ENCODE data around the gene C5orf46. TPM values are rescaled to one million over a fixed set of nuclear protein-coding genes. Genes with fewer than 3 reads are reported as not detected.
"Not testable (repeated sequence)": the region's sequence is repeated elsewhere in the genome, so short reads cannot be mapped to it uniquely, and the experiment has no call there.

The C5orf46 gene
- total RNA-seq, 2 experiments from 2014 or later = not detected

GRCh38 chr5:147871980-147872549, 34.3 kb downstream of the C5orf46 start:
- H3K27ac Mint-ChIP-seq; H3K4me3 Mint-ChIP-seq; H3K27me3 Mint-ChIP-seq; intact Hi-C loops (cut with DNase I, micrococcal nuclease); DNase-seq; CTCF ChIA-PET; ATAC-seq; H3K36me3 Mint-ChIP-seq (ENCODE audit: low read depth); H3K4me1 Mint-ChIP-seq; POLR2A ChIA-PET; H3K9me3 Mint-ChIP-seq (ENCODE audit: low read depth): not testable (repeated sequence)

DNA sequence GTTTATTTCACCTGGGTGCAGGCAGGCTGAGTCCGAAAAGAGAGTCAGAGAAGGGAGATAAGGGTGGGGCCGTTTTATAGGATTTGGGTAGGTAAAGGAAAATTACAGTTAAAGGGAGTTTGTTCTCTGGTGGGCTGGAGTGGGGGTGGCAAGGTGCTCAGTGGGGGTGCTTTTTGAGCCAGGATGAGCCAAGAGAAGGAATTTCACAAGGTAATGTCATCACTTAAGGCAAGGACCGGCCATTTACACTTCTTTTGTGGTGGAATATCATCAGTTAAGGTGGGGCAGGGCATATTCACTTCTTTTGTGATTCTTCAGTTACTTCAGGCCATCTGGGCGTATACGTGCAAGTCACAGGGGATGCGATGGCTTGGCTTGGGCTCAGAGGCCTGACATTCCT, 36.4 kb downstream of the C5orf46 start:
- H3K4me3 Mint-ChIP-seq; ATAC-seq; H3K27me3 Mint-ChIP-seq; H3K4me1 Mint-ChIP-seq; DNase-seq; H3K36me3 Mint-ChIP-seq (ENCODE audit: low read depth); H3K9me3 Mint-ChIP-seq (ENCODE audit: low read depth); H3K27ac Mint-ChIP-seq; CTCF ChIA-PET; intact Hi-C loops (cut with DNase I, micrococcal nuclease); POLR2A ChIA-PET: not testable (repeated sequence)

DNA sequence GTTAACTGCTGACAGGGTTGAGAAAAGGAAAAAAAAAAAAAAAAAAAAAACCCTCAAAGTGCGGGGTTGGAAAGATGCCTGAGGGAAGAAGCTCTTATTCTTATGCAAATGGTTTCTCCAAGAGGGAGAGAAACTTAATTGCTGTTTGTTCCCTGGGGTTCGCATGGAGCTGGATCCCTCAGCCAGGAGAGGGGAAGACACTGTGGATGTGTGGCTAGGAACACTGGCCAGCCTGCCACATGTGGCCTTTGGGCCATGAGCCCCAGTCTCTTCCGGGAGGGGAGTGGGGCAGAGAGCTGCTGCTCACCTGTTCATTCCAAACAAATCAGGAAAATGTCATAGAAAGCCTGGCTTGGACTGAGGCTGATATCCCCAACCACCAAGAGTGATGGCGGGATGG, 37.2 kb downstream of the C5orf46 start:
- H3K4me3 Mint-ChIP-seq = no peak overlapping the region
- CTCF ChIA-PET = no interaction called here
- H3K9me3 Mint-ChIP-seq (ENCODE audit: low read depth) = no peaks in the 10 kb centered on the region
- H3K36me3 Mint-ChIP-seq (ENCODE audit: low read depth) = no peaks in the 10 kb centered on the region
- no peak overlapping the region for H3K27ac Mint-ChIP-seq
- H3K27me3 Mint-ChIP-seq = no peaks in the 10 kb centered on the region
- no peak for ATAC-seq
- no peak for DNase-seq
- POLR2A ChIA-PET = interaction anchor here (0.6 kb wide), 1 partner anchor 14 kb away, joined by 4 read pairs; no protein-coding TSS in a partner anchor
- intact Hi-C loops (cut with DNase I, micrococcal nuclease) = no loop called here
- no peaks in the 10 kb centered on the region for H3K4me1 Mint-ChIP-seq

GRCh38 chr5:147863454-147864158, 42.7 kb downstream of the C5orf46 start:
- Mint-ChIP-seq H3K4me3 (no peak overlapping the region), H3K27ac (no peak overlapping the region), H3K4me1 (no peaks in the 10 kb centered on the region), H3K9me3 (ENCODE audit: low read depth) (no peaks in the 10 kb centered on the region), H3K36me3 (ENCODE audit: low read depth) (no peaks in the 10 kb centered on the region), H3K27me3 (no peaks in the 10 kb centered on the region)
- ATAC-seq = no peak
- ChIA-PET CTCF (no interaction called here), POLR2A (no interaction called here)
- no peak for DNase-seq
- intact Hi-C loops (cut with DNase I, micrococcal nuclease) = no loop called here

DNA sequence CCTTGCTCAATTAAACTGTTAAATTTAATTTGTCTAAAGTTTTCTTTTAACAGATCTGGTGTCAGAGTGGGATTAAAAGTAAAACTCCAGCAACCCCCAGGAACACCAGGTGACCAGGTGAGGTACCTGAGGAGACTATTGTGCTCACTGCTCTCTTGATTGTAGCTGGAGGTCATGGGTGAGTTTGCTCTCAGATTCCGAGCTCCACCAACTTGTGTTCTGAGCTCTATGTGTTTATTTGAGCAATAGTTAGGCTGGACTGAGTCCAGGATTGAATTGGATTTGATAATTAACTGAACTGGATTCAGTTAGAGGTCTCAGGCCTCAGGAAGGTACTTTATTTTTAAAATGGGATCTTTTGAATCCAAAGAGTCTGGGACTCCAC, 45.7 kb downstream of the C5orf46 start:
- intact Hi-C loops (cut with DNase I, micrococcal nuclease) = no loop called here
- DNase-seq (no peak), ATAC-seq (no peak)
- no peaks in the 10 kb centered on the region for H3K4me1 Mint-ChIP-seq
- H3K36me3 Mint-ChIP-seq (ENCODE audit: low read depth) = no peaks in the 10 kb centered on the region
- no peaks in the 10 kb centered on the region for H3K9me3 Mint-ChIP-seq (ENCODE audit: low read depth)
- no peak overlapping the region for H3K27ac Mint-ChIP-seq
- POLR2A ChIA-PET = no interaction called here
- H3K27me3 Mint-ChIP-seq = peaks cover 2% of the 10 kb centered on the region
- H3K4me3 Mint-ChIP-seq = no peak overlapping the region
- CTCF ChIA-PET = interaction anchor here (1.0 kb wide), 1 partner anchor 12 kb away, joined by 4 read pairs; no protein-coding TSS in a partner anchor

DNA sequence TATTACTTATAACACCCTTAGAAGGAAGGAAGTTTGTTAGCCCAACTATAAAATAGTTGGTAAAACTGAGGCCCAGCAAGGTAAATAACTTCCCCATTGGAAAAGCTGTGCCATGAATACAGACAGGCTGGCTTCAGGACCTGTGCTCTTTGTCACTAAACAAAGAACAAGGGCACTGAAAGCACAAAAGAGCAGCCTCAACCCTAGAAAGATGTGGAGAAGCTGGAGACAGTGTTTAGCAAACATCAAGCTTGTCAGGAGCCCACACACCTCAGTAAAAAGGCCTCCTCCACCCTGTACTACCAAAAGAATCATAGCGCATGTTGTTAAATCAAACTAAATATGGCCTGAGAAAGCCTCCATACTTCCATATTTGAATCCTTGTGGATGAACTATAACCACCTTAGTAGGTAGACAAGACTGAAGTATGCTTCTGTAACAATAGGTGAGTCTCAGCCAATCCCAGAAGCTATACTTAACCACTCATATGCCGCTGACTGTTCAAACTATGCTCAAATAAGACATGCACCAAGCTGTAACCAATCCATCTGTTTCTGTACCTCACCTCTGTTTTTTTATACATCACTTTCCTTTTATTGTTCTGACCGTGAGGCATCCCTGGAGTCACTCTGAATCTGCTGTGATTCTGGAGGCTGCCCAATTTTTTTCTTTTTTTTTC, 46.2 kb downstream of the C5orf46 start:
- Mint-ChIP-seq H3K27ac (no peak overlapping the region), H3K4me3 (no peak overlapping the region), H3K9me3 (ENCODE audit: low read depth) (no peaks in the 10 kb centered on the region), H3K4me1 (no peaks in the 10 kb centered on the region), H3K36me3 (ENCODE audit: low read depth) (no peaks in the 10 kb centered on the region), H3K27me3 (peaks cover 4% of the 10 kb centered on the region)
- CTCF ChIA-PET = interaction anchor here (1.0 kb wide), 2 partner anchors 12 to 19 kb away, joined by 3 to 4 read pairs; no protein-coding TSS in a partner anchor
- POLR2A ChIA-PET = no interaction called here
- no peak for ATAC-seq
- no peak for DNase-seq
- intact Hi-C loops (cut with DNase I, micrococcal nuclease) = loop anchor here (5.0 to 10.0 kb wide), 3 partner anchors 77 to 872 kb away; no protein-coding TSS in a partner anchor

- CTCF ChIA-PET = interaction anchor here (1.0 to 1.9 kb wide), 7 partner anchors 12 to 1256 kb away, joined by 3 to 7 read pairs (median 3); no protein-coding TSS in a partner anchor
- Mint-ChIP-seq H3K27me3 (peaks cover 6% of the 10 kb centered on the region), H3K4me1 (no peaks in the 10 kb centered on the region), H3K36me3 (ENCODE audit: low read depth) (no peaks in the 10 kb centered on the region), H3K9me3 (ENCODE audit: low read depth) (no peaks in the 10 kb centered on the region), H3K27ac (no peak overlapping the region), H3K4me3 (no peak overlapping the region)
- intact Hi-C loops (cut with DNase I, micrococcal nuclease) = loop anchor here (5.0 to 10.0 kb wide), 3 partner anchors 79 to 874 kb away; no protein-coding TSS in a partner anchor
- ATAC-seq = no peak
- POLR2A ChIA-PET = no interaction called here
- no peak for DNase-seq
Observed at GRCh38 chr5:147858565-147858964, 47.8 kb downstream of the C5orf46 start.

- intact Hi-C loops (cut with DNase I, micrococcal nuclease) = loop anchor here (1.0 to 10.0 kb wide), 4 partner anchors 80 to 875 kb away; no protein-coding TSS in a partner anchor
- Mint-ChIP-seq H3K4me3 (no peak overlapping the region), H3K9me3 (ENCODE audit: low read depth) (no peaks in the 10 kb centered on the region), H3K27me3 (peaks cover 9% of the 10 kb centered on the region), H3K4me1 (no peaks in the 10 kb centered on the region), H3K36me3 (ENCODE audit: low read depth) (no peaks in the 10 kb centered on the region), H3K27ac (no peak overlapping the region)
- ChIA-PET CTCF (interaction anchor here (0.6 to 1.9 kb wide), 18 partner anchors 9 to 1257 kb away, joined by 3 to 8 read pairs (median 3); no protein-coding TSS in a partner anchor), POLR2A (no interaction called here)
- ATAC-seq (peak; percentile 71), DNase-seq (peak; percentile 68)
Observed at GRCh38 chr5:147857302-147858129, 48.8 kb downstream of the C5orf46 start.

DNA sequence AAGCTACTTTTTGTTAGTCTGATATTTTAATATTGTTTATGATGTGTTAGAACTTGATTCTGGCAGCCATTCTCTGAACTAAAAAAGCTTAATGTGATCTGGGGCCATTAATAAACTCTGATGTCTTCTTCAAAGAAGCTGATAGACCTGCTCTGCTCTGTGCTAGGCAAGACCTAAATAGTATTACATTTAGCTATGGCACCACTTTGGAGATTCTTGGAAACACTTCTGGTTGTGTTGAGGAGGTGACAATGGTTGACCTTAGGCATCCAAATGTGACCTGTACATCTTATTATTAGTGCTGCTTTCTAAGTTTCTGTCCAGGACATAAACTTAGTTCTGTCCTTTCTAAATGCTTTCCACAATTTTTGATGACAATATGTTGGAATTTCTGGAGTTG, 49.5 kb downstream of the C5orf46 start:
- no peaks in the 10 kb centered on the region for H3K4me1 Mint-ChIP-seq
- H3K9me3 Mint-ChIP-seq (ENCODE audit: low read depth) = no peaks in the 10 kb centered on the region
- POLR2A ChIA-PET = no interaction called here
- DNase-seq = no peak
- intact Hi-C loops (cut with DNase I, micrococcal nuclease) = loop anchor here (1.0 to 10.0 kb wide), 4 partner anchors 80 to 876 kb away; no protein-coding TSS in a partner anchor
- peaks cover 12% of the 10 kb centered on the region for H3K27me3 Mint-ChIP-seq
- CTCF ChIA-PET = interaction anchor here (0.6 to 1.8 kb wide), 8 partner anchors 8 to 761 kb away, joined by 3 to 8 read pairs (median 3); no protein-coding TSS in a partner anchor
- no peak overlapping the region for H3K27ac Mint-ChIP-seq
- no peaks in the 10 kb centered on the region for H3K36me3 Mint-ChIP-seq (ENCODE audit: low read depth)
- no peak for ATAC-seq
- H3K4me3 Mint-ChIP-seq = no peak overlapping the region

- H3K9me3 Mint-ChIP-seq (ENCODE audit: low read depth) = no peaks in the 10 kb centered on the region
- DNase-seq = no peak
- CTCF ChIA-PET = no interaction called here
- no peaks in the 10 kb centered on the region for H3K4me1 Mint-ChIP-seq
- H3K36me3 Mint-ChIP-seq (ENCODE audit: low read depth) = no peaks in the 10 kb centered on the region
- intact Hi-C loops (cut with DNase I, micrococcal nuclease) = loop anchor here (5.0 to 10.0 kb wide), 3 partner anchors 82 to 877 kb away; no protein-coding TSS in a partner anchor
- no peak for ATAC-seq
- H3K27ac Mint-ChIP-seq = no peak overlapping the region
- H3K27me3 Mint-ChIP-seq = peaks cover 12% of the 10 kb centered on the region
- H3K4me3 Mint-ChIP-seq = no peak overlapping the region
- POLR2A ChIA-PET = no interaction called here
Observed at GRCh38 chr5:147855774-147856069, 50.6 kb downstream of the C5orf46 start.
